CD4-positive, CD25-positive, alpha-beta regulatory T cell (primary cell): ENCODE data around the gene SLC17A9. TPM values are rescaled to one million over a fixed set of nuclear protein-coding genes. Genes with fewer than 3 reads are reported as not detected.
A peak's percentile ranks its signal among the peaks of the same experiment; 100 is the strongest.

ENCODE experiments used
- ATAC-seq, 2 donors: fragments of 150-1000 bp; cut with Tn5 transposase; one replicate each; pipeline ENCODE4 v1.10.0; 2021; ENCODE audit warnings: low read depth in 2 of 2, moderate number of reproducible peaks in 2 of 2, moderate library complexity in 1 of 2
- DNase-seq, 3 donors: peaks; one replicate each; pipeline versions ENCODE4 v3.0.0 to v3.0.0-alpha.2; 2012 to 2022; ENCODE audit warnings: mixed read lengths in 1 of 3
- H3K27ac ChIP-seq: one replicate; pipeline ENCODE4 v1.7.0; 2013; ENCODE audit warnings: mild to moderate bottlenecking, low read length; ENCODE audit not compliant: insufficient read depth, poor library complexity, severe bottlenecking
- H3K27me3 ChIP-seq: one replicate; pipeline ENCODE4 v1.7.0; 2013; ENCODE audit warnings: low read length; ENCODE audit not compliant: control insufficient read depth, insufficient read depth
- H3K36me3 ChIP-seq: one replicate; pipeline ENCODE4 v1.7.0; 2013; ENCODE audit warnings: mild to moderate bottlenecking, low read length, moderate library complexity; ENCODE audit not compliant: control insufficient read depth, insufficient read depth
- H3K4me1 ChIP-seq: 2 replicates; pipeline ENCODE4 v1.7.0; 2013; ENCODE audit warnings: mild to moderate bottlenecking, low read length; ENCODE audit not compliant: insufficient read depth, control insufficient read depth, poor library complexity, severe bottlenecking
- H3K4me3 ChIP-seq: one replicate; pipeline ENCODE4 v1.7.0; 2013; ENCODE audit warnings: low read depth, mild to moderate bottlenecking, low read length, moderate library complexity
- H3K9me3 ChIP-seq, 2 experiments: 1 replicate in 1 of 2; 2 replicates in 1 of 2; pipeline ENCODE4 v1.7.0; 2013; ENCODE audit warnings: low read length in 2 of 2, mild to moderate bottlenecking in 1 of 2, moderate library complexity in 1 of 2; ENCODE audit not compliant: control insufficient read depth in 2 of 2
- H3K27ac Mint-ChIP-seq, 3 donors: one replicate each; pipeline ENCODE4 v1.8.0; 2020 to 2022; ENCODE audit warnings: mild to moderate bottlenecking in 3 of 3, mixed read lengths in 3 of 3, moderate library complexity in 2 of 3
- H3K27me3 Mint-ChIP-seq: one replicate; pipeline ENCODE4 v1.8.0; 2022; ENCODE audit warnings: mild to moderate bottlenecking, mixed read lengths
- H3K36me3 Mint-ChIP-seq: one replicate; pipeline ENCODE4 v1.8.0; 2020; ENCODE audit warnings: mixed read lengths
- H3K4me1 Mint-ChIP-seq, 4 donors: one replicate each; pipeline ENCODE4 v1.8.0; 2020 to 2022; ENCODE audit warnings: mixed read lengths in 4 of 4, mild to moderate bottlenecking in 1 of 4
- H3K4me3 Mint-ChIP-seq, 4 donors: one replicate each; pipeline ENCODE4 v1.8.0; 2020 to 2022; ENCODE audit warnings: mild to moderate bottlenecking in 4 of 4, mixed read lengths in 4 of 4, moderate library complexity in 3 of 4
- H3K9me3 Mint-ChIP-seq, 7 donors: one replicate each; pipeline ENCODE4 v1.8.0; 2020 to 2022; ENCODE audit warnings: mixed read lengths in 7 of 7, mild to moderate bottlenecking in 3 of 7, moderate library complexity in 2 of 7
- polyA plus RNA-seq, 4 donors: library from polyadenylated mRNA; unstranded; fragments of 300-500 nt; fragmentation: Illumina TruSeq; gene quantifications; one replicate each; pipeline ENCODE4 v1.2.3, GENCODE V29; 2021
- total RNA-seq: library from RNA; stranded (reverse); gene quantifications from one replicate; pipeline ENCODE4 v1.2.3, GENCODE V29; 2022

The SLC17A9 gene
- total and polyA plus RNA-seq, 5 donors from 2014 or later = 0.06 to 4.1 (median 0.33) TPM; not detected in 1

- Mint-ChIP-seq H3K9me3 (no peaks in the 10 kb centered on the region), H3K27me3 (no peaks in the 10 kb centered on the region), H3K4me1 (peaks cover 27 to 79% (median 53%) of the 10 kb centered on the region in 4 donors), H3K27ac (peak overlapping the region; percentile 81 to 98 (median 89)), H3K36me3 (no peaks in the 10 kb centered on the region), H3K4me3 (peak overlapping the region; percentile 93 to 100 (median 96))
- peaks cover 69% of the 10 kb centered on the region for H3K4me1 ChIP-seq
- no peaks in the 10 kb centered on the region for H3K9me3 ChIP-seq
- no peak for ATAC-seq
- H3K27me3 ChIP-seq = no peaks in the 10 kb centered on the region
- peak overlapping the region; percentile 90 for H3K4me3 ChIP-seq
- peak overlapping the region; percentile 88 for H3K27ac ChIP-seq
- DNase-seq = no peak
- H3K36me3 ChIP-seq = no peaks in the 10 kb centered on the region
Observed at GRCh38 chr20:62927128-62927705, 25.3 kb upstream of the SLC17A9 start.

- peak in 1 of 3 donors; percentile 43 for DNase-seq
- peak overlapping the region; percentile 88 for H3K27ac ChIP-seq
- H3K9me3 ChIP-seq = no peaks in the 10 kb centered on the region
- H3K9me3 Mint-ChIP-seq = no peaks in the 10 kb centered on the region
- H3K4me1 ChIP-seq = peaks cover 57% of the 10 kb centered on the region
- no peak for ATAC-seq
- H3K36me3 Mint-ChIP-seq = no peaks in the 10 kb centered on the region
- peaks cover 3% of the 10 kb centered on the region for H3K36me3 ChIP-seq
- H3K4me3 ChIP-seq = peak overlapping the region; percentile 90
- H3K4me1 Mint-ChIP-seq = peaks cover 23 to 70% (median 53%) of the 10 kb centered on the region in 4 donors
- peak overlapping the region; percentile 81 to 98 (median 95) for H3K27ac Mint-ChIP-seq
- peak overlapping the region; percentile 93 to 100 (median 96) for H3K4me3 Mint-ChIP-seq
- no peaks in the 10 kb centered on the region for H3K27me3 ChIP-seq
- H3K27me3 Mint-ChIP-seq = no peaks in the 10 kb centered on the region
Observed at GRCh38 chr20:62928246-62928939, 24.1 kb upstream of the SLC17A9 start.

- peak overlapping the region; percentile 93 to 100 (median 96) for H3K4me3 Mint-ChIP-seq
- H3K4me1 Mint-ChIP-seq = peaks cover 18 to 63% (median 49%) of the 10 kb centered on the region in 4 donors
- ATAC-seq (peak; percentile 16 to 25), DNase-seq (peak; percentile 42 to 66 (median 58))
- H3K27me3 Mint-ChIP-seq = no peaks in the 10 kb centered on the region
- H3K27ac ChIP-seq = peak overlapping the region; percentile 88
- no peaks in the 10 kb centered on the region for H3K9me3 ChIP-seq
- H3K36me3 Mint-ChIP-seq = no peaks in the 10 kb centered on the region
- H3K27me3 ChIP-seq = no peaks in the 10 kb centered on the region
- peaks cover 3% of the 10 kb centered on the region for H3K36me3 ChIP-seq
- peak overlapping the region; percentile 81 to 98 (median 94) for H3K27ac Mint-ChIP-seq
- H3K4me3 ChIP-seq = peak overlapping the region; percentile 90
- H3K4me1 ChIP-seq = peaks cover 50% of the 10 kb centered on the region
- H3K9me3 Mint-ChIP-seq = no peaks in the 10 kb centered on the region
Observed at GRCh38 chr20:62929051-62929538, 23.4 kb upstream of the SLC17A9 start.

- Histone ChIP-seq H3K27ac (no peak overlapping the region), H3K4me1 (peaks cover 55% of the 10 kb centered on the region), H3K36me3 (peaks cover 3% of the 10 kb centered on the region), H3K9me3 (no peaks in the 10 kb centered on the region), H3K27me3 (no peaks in the 10 kb centered on the region), H3K4me3 (no peak overlapping the region)
- no peaks in the 10 kb centered on the region for H3K9me3 Mint-ChIP-seq
- no peak for ATAC-seq
- DNase-seq = no peak
- H3K27me3 Mint-ChIP-seq = no peaks in the 10 kb centered on the region
- peak overlapping the region in 2 of 3 donors; percentile 14 to 71 for H3K27ac Mint-ChIP-seq
- no peaks in the 10 kb centered on the region for H3K36me3 Mint-ChIP-seq
- H3K4me3 Mint-ChIP-seq = peak overlapping the region in 2 of 4 donors; percentile 74 to 93
- peaks cover 12 to 52% (median 40%) of the 10 kb centered on the region in 4 donors for H3K4me1 Mint-ChIP-seq
Observed at GRCh38 chr20:62931464-62931863, 21.0 kb upstream of the SLC17A9 start.

GRCh38 chr20:62933966-62934365 is 18.5 kb upstream of the SLC17A9 start:
- no peak overlapping the region for H3K4me3 Mint-ChIP-seq
- peaks cover 5 to 48% (median 36%) of the 10 kb centered on the region in 4 donors for H3K4me1 Mint-ChIP-seq
- H3K27me3 ChIP-seq = no peaks in the 10 kb centered on the region
- no peaks in the 10 kb centered on the region for H3K36me3 Mint-ChIP-seq
- no peaks in the 10 kb centered on the region for H3K9me3 Mint-ChIP-seq
- H3K27ac Mint-ChIP-seq = no peak overlapping the region
- no peaks in the 10 kb centered on the region for H3K9me3 ChIP-seq
- DNase-seq (no peak), ATAC-seq (no peak)
- H3K27ac ChIP-seq = no peak overlapping the region
- peaks cover 3% of the 10 kb centered on the region for H3K36me3 ChIP-seq
- H3K4me1 ChIP-seq = peaks cover 47% of the 10 kb centered on the region
- no peak overlapping the region for H3K4me3 ChIP-seq
- H3K27me3 Mint-ChIP-seq = peaks cover 4% of the 10 kb centered on the region

- H3K27ac Mint-ChIP-seq = no peak overlapping the region
- Histone ChIP-seq H3K27ac (no peak overlapping the region), H3K4me1 (peaks cover 47% of the 10 kb centered on the region)
Observed at GRCh38 chr20:62935204-62935967, 17.1 kb upstream of the SLC17A9 start.

GRCh38 chr20:62935968-62936585 is 16.4 kb upstream of the SLC17A9 start:
- Mint-ChIP-seq H3K4me1 (peaks cover 5 to 45% (median 34%) of the 10 kb centered on the region in 4 donors), H3K27ac (peak overlapping the region in 1 of 3 donors; percentile 60), H3K27me3 (peaks cover 4% of the 10 kb centered on the region), H3K9me3 (no peaks in the 10 kb centered on the region), H3K36me3 (no peaks in the 10 kb centered on the region), H3K4me3 (peak overlapping the region in 2 of 4 donors; percentile 33 to 97)
- Histone ChIP-seq H3K27ac (no peak overlapping the region), H3K36me3 (peaks cover 7% of the 10 kb centered on the region), H3K27me3 (no peaks in the 10 kb centered on the region), H3K4me3 (no peak overlapping the region), H3K9me3 (no peaks in the 10 kb centered on the region), H3K4me1 (peaks cover 45% of the 10 kb centered on the region)
- DNase-seq = no peak
- no peak for ATAC-seq

More at GRCh38 chr20:62935204-62935967, 17.1 kb upstream of the SLC17A9 start:
- Histone ChIP-seq H3K9me3 (no peaks in the 10 kb centered on the region), H3K27me3 (no peaks in the 10 kb centered on the region), H3K36me3 (peaks cover 3% of the 10 kb centered on the region), H3K4me3 (peak overlapping the region; percentile 27)
- Mint-ChIP-seq H3K36me3 (no peaks in the 10 kb centered on the region), H3K4me3 (no peak overlapping the region), H3K4me1 (peaks cover 5 to 47% (median 38%) of the 10 kb centered on the region in 4 donors), H3K9me3 (no peaks in the 10 kb centered on the region), H3K27me3 (peaks cover 4% of the 10 kb centered on the region)
- DNase-seq (no peak), ATAC-seq (no peak)
